Uterus (tissue), 2 donors: Measurements from ENCODE around the gene SLC49A3.

Experiments used
- POLR2A ChIP-seq, 2 donors: fragments of 450-650 bp; IDR thresholded peaks; one replicate each; pipeline ENCODE4 v1.6.1; 2016; ENCODE audit warnings: antibody characterized with exemption in 2 of 2, mild to moderate bottlenecking in 1 of 2, moderate library complexity in 1 of 2
- TF ChIP-seq, protein P1 (sequence below), 4 experiments: fragments of 200-600 bp in 2 of 4; fragments of 450-650 bp in 2 of 4; sonication (generic) in 2 of 4; IDR thresholded peaks; one replicate each; pipeline ENCODE4 v1.5.1; 2016 to 2019; ENCODE audit warnings: antibody characterized with exemption in 4 of 4, mild to moderate bottlenecking in 2 of 4, moderate library complexity in 1 of 4

DNA sequence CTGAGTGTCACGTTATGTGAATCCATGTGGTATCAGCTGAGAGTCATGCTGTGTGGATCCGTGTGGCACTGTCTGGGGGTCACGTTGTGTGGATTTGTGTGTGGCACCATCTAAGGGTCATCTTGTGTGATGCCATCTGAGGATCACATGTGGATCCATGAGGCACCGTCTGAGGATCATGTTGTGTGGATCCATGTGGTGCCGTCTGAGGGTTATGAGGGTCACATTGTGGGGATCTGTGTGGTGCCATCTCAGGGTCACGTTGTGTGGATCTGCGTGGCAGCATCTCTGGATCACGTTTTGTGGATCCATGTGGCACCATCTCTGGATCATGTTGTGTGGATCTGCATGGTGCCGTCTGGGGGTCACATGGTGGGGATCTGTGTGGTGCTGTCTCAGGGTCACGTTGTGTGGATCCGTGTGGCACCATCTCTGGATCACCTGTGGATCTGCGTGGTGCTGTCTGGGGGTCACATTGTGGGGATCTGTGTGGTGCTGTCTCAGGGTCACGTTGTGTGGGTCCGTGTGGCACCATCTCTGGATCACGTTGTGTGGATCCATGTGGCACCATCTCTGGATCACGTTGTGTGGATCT is 56.7 kb downstream of the SLC49A3 start:
- TF ChIP-seq, protein P1, sequence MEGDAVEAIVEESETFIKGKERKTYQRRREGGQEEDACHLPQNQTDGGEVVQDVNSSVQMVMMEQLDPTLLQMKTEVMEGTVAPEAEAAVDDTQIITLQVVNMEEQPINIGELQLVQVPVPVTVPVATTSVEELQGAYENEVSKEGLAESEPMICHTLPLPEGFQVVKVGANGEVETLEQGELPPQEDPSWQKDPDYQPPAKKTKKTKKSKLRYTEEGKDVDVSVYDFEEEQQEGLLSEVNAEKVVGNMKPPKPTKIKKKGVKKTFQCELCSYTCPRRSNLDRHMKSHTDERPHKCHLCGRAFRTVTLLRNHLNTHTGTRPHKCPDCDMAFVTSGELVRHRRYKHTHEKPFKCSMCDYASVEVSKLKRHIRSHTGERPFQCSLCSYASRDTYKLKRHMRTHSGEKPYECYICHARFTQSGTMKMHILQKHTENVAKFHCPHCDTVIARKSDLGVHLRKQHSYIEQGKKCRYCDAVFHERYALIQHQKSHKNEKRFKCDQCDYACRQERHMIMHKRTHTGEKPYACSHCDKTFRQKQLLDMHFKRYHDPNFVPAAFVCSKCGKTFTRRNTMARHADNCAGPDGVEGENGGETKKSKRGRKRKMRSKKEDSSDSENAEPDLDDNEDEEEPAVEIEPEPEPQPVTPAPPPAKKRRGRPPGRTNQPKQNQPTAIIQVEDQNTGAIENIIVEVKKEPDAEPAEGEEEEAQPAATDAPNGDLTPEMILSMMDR (IDR thresholded peaks at IDR 0.05): no peak
- TF ChIP-seq POLR2A (IDR thresholded peaks at IDR 0.05): no peak
